ENCODE data around the gene PRICKLE3.

DNA sequence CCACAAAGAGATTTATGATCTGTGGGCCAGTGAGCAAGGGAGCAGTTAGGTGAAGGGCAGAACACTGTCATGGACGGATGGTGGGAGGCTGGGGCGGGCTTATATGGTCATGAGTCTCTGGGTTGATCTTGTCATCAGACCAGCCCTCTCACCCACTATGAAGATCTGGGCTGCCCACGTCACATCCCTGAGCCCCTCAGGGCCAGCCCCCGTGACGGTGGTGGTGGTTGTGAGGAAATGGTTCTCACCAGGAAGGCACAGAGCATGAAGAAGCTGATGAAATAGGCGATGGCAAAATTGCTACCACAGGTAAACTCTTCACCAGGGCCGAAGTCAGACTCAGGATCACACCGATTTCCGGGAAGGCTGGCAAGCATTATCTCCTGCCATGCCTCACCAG, 24.9 kb upstream of the PRICKLE3 start:
- TF ChIP-seq, protein P1, sequence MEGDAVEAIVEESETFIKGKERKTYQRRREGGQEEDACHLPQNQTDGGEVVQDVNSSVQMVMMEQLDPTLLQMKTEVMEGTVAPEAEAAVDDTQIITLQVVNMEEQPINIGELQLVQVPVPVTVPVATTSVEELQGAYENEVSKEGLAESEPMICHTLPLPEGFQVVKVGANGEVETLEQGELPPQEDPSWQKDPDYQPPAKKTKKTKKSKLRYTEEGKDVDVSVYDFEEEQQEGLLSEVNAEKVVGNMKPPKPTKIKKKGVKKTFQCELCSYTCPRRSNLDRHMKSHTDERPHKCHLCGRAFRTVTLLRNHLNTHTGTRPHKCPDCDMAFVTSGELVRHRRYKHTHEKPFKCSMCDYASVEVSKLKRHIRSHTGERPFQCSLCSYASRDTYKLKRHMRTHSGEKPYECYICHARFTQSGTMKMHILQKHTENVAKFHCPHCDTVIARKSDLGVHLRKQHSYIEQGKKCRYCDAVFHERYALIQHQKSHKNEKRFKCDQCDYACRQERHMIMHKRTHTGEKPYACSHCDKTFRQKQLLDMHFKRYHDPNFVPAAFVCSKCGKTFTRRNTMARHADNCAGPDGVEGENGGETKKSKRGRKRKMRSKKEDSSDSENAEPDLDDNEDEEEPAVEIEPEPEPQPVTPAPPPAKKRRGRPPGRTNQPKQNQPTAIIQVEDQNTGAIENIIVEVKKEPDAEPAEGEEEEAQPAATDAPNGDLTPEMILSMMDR (IDR thresholded peaks at IDR 0.05): no peak
- TF ChIP-seq POLR2A (IDR thresholded peaks at IDR 0.05): no peak
